Stomach (tissue), 9 donors: ENCODE results near the gene GPR34. TPM values are rescaled to one million over a fixed set of nuclear protein-coding genes. Genes with fewer than 3 reads are reported as not detected.
"Not testable (repeated sequence)": the region's sequence is repeated elsewhere in the genome, so short reads cannot be mapped to it uniquely, and the experiment has no call there.

ENCODE experiments used
- DNase-seq, 2 donors: peaks; one replicate each; pipeline versions ENCODE4 v3.0.0 to v3.0.0-alpha.2; 2013 to 2019
- H3K27ac ChIP-seq, 5 donors: fragments of 200-600 bp in 4 of 5; sonication (generic) in 4 of 5; one replicate each; pipeline ENCODE4 v1.5.1; 2013 to 2019; ENCODE audit warnings: mild to moderate bottlenecking in 1 of 5, moderate library complexity in 1 of 5
- H3K27me3 ChIP-seq, 3 donors: fragments of 200-600 bp; sonication (generic); one replicate each; pipeline ENCODE4 v1.5.1; 2017 to 2019; ENCODE audit warnings: mixed run types in 1 of 3
- H3K36me3 ChIP-seq, 4 donors: fragments of 200-600 bp; sonication (generic); 1 replicate in 3 of 4; 2 replicates in 1 of 4; pipeline ENCODE4 v1.5.1; 2016 to 2019
- H3K4me1 ChIP-seq, 4 donors: fragments of 200-600 bp; sonication (generic); one replicate each; pipeline ENCODE4 v1.5.1; 2016 to 2019
- H3K4me3 ChIP-seq, 4 donors: fragments of 200-600 bp; sonication (generic) in 3 of 4; one replicate each; pipeline ENCODE4 v1.5.1; 2016 to 2019; ENCODE audit warnings: mild to moderate bottlenecking in 1 of 4
- H3K9me3 ChIP-seq, 4 donors: fragments of 200-600 bp; sonication (generic); one replicate each; pipeline ENCODE4 v1.5.1; 2016 to 2019
- EP300 ChIP-seq: sonication (generic); formaldehyde crosslinking; IDR thresholded peaks from one replicate; pipeline ENCODE4 v1.6.1; 2017; ENCODE audit warnings: antibody characterized with exemption
- POLR2A ChIP-seq, 4 donors: fragments of 450-650 bp; IDR thresholded peaks; one replicate each; pipeline ENCODE4 v1.6.1; 2016; ENCODE audit warnings: antibody characterized with exemption in 4 of 4, control low read depth in 2 of 4, mild to moderate bottlenecking in 1 of 4, moderate library complexity in 1 of 4
- POLR2AphosphoS5 ChIP-seq, 3 donors: sonication (generic); formaldehyde crosslinking; IDR thresholded peaks; one replicate each; pipeline ENCODE4 v1.6.1; 2016; ENCODE audit warnings: antibody characterized with exemption in 3 of 3
- WGBS, 5 donors: extraction: QIAGEN DNeasy Blood & Tissue Kit in 3 of 5; methylation state at CpG; one replicate each; pipeline versions ENCODE4 v1.1.5 to v1.1.7; 2013 to 2018; 5-methylcytosine and 5-hydroxymethylcytosine counted together
- intact Hi-C: fragments of 100-400 bp; cut with DNase I; formaldehyde crosslinking; loops from one replicate; pipeline ENCODE4 v1.15.1; 2023; ENCODE audit warnings: low total_unique reads
- polyA plus RNA-seq, 3 donors: library from polyadenylated mRNA; stranded (reverse); fragments of 200-250 nt; gene quantifications; one replicate each; pipeline ENCODE4 v1.2.3, GENCODE V29; 2013
- total RNA-seq, 5 donors: library from RNA; depleted of rRNA; stranded (reverse); fragments of >200 nt; gene quantifications; one replicate each; pipeline versions ENCODE4 v1.1.0 to v1.2.3, GENCODE V29; 2014 to 2016
- TF ChIP-seq, protein P1 (sequence below), 7 experiments: fragments of 450-650 bp in 4 of 7; fragments of 200-600 bp in 3 of 7; sonication (generic) in 3 of 7; IDR thresholded peaks; one replicate each; pipeline ENCODE4 v1.5.1; 2016 to 2019; ENCODE audit warnings: antibody characterized with exemption in 7 of 7, control low read depth in 2 of 7, mild to moderate bottlenecking in 1 of 7
- donor health status: healthy with polysubstance abuse.
- donor health status: Bipolar disorder and iron deficiency.
- donor health status: healthy.

Gene GPR34
- total and polyA plus RNA-seq, 8 donors, result 0.45 to 10.1 (median 6.2) TPM; not detected in 1

GRCh38 chrX:41716222-41716621 is 27.4 kb downstream of the GPR34 start:
- peaks cover 0 to 3% (median 0%) of the 10 kb centered on the region in 3 donors for H3K27me3 ChIP-seq
- H3K27ac ChIP-seq, result no peak overlapping the region
- H3K4me1 ChIP-seq, result peaks cover 0 to 5% (median 0%) of the 10 kb centered on the region in 4 donors
- no peaks in the 10 kb centered on the region for H3K36me3 ChIP-seq
- peaks cover 0 to 32% (median 15%) of the 10 kb centered on the region in 4 donors for H3K9me3 ChIP-seq
- WGBS, 5 donors, result 89 to 98% (median 92%) methylated on average over 5 of the region's 5 CpGs
- TF ChIP-seq, protein P1, sequence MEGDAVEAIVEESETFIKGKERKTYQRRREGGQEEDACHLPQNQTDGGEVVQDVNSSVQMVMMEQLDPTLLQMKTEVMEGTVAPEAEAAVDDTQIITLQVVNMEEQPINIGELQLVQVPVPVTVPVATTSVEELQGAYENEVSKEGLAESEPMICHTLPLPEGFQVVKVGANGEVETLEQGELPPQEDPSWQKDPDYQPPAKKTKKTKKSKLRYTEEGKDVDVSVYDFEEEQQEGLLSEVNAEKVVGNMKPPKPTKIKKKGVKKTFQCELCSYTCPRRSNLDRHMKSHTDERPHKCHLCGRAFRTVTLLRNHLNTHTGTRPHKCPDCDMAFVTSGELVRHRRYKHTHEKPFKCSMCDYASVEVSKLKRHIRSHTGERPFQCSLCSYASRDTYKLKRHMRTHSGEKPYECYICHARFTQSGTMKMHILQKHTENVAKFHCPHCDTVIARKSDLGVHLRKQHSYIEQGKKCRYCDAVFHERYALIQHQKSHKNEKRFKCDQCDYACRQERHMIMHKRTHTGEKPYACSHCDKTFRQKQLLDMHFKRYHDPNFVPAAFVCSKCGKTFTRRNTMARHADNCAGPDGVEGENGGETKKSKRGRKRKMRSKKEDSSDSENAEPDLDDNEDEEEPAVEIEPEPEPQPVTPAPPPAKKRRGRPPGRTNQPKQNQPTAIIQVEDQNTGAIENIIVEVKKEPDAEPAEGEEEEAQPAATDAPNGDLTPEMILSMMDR (IDR thresholded peaks at IDR 0.05), result no peak
- no peak for TF ChIP-seq POLR2AphosphoS5 (IDR thresholded peaks at IDR 0.05)
- TF ChIP-seq EP300, result no peak
- no peak for TF ChIP-seq POLR2A (IDR thresholded peaks at IDR 0.05)
- no peak for DNase-seq
- no peak overlapping the region for H3K4me3 ChIP-seq
- intact Hi-C loops, result no loop called here

DNA sequence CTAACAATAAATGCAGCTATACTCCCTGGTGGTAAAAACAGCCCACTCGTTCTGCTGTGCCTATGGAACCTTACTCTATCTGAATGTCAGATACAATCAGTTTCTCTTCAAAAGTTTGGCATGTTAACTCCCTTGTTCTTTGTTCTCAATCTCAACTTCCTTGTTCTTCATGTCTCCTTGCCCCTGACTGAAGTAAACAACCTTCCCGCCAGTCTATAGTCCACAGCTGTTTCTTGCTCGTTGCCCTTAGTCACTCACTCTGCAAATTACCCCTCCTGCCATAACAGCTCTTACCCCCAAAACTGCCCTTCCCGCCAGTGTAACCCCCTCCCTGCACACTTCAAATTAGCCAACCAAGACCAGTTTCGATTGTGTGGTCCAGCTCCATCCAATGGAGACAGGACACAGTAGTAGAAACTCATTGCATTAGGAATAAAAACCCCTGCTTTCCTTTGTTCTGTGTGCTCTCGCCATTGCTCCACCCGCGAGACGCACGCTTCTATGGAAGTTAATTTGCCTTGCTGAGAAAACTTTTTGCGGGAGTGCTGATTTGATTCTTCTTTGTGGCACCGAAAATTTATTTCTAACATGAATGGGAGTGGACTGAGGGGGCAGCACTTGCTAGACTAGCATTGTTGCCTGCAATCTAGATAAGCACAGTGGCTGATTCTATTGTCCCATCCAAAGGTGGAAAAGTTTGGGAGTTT is 28.1 kb downstream of the GPR34 start:
- no peak overlapping the region for H3K4me3 ChIP-seq
- H3K27me3 ChIP-seq, result peaks cover 0 to 3% (median 0%) of the 10 kb centered on the region in 3 donors
- no peak overlapping the region for H3K27ac ChIP-seq
- DNase-seq, result peak in 1 of 2 donors; percentile 34
- TF ChIP-seq, protein P1 (IDR thresholded peaks at IDR 0.05), result no peak
- TF ChIP-seq POLR2AphosphoS5 (IDR thresholded peaks at IDR 0.05), result peak in 1 of 3 donors; percentile 20
- peaks cover 0 to 5% (median 0%) of the 10 kb centered on the region in 4 donors for H3K4me1 ChIP-seq
- peaks cover 0 to 32% (median 15%) of the 10 kb centered on the region in 4 donors for H3K9me3 ChIP-seq
- intact Hi-C loops, result no loop called here
- WGBS, 5 donors, result 74 to 83% (median 81%) methylated on average over 12 of the region's 12 CpGs
- no peaks in the 10 kb centered on the region for H3K36me3 ChIP-seq

- H3K27ac ChIP-seq, result peak overlapping the region; percentile 50 to 72 (median 60)
- no peak overlapping the region for H3K4me3 ChIP-seq
- TF ChIP-seq POLR2A (IDR thresholded peaks at IDR 0.05) (no peak), EP300 (no peak), POLR2AphosphoS5 (IDR thresholded peaks at IDR 0.05) (no peak)
- TF ChIP-seq, protein P1 (IDR thresholded peaks at IDR 0.05), result no peak
- 76 to 92% (median 83%) methylated on average over 4 of the region's 4 CpGs for WGBS, 5 donors
- DNase-seq, result no peak
- intact Hi-C loops, result no loop called here
- H3K9me3 ChIP-seq, result peaks cover 0 to 32% (median 15%) of the 10 kb centered on the region in 4 donors
- peaks cover 0 to 3% (median 0%) of the 10 kb centered on the region in 3 donors for H3K27me3 ChIP-seq
- peaks cover 0 to 14% (median 0%) of the 10 kb centered on the region in 4 donors for H3K4me1 ChIP-seq
- H3K36me3 ChIP-seq, result no peaks in the 10 kb centered on the region
Observed at GRCh38 chrX:41718481-41719235, 29.9 kb downstream of the GPR34 start.

DNA sequence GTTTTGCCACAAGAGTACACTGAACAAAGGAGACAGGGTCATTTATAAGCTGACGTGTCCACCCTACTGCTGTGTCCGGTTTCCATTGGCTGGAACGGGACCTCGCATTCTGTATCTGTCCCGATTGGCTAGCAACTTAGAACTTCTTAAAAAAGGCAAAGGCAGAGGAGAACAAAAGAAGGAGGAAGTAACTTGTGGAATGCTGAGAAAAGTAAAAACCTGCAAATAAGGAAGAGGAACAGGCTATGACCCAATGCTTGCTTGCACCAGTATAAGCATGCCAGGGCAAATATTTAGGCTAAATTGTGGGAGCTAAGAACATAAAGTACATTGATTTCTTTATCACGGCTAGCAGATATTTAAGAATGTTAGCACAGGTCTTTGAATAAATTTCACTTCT is 30.8 kb downstream of the GPR34 start:
- peak in 1 of 3 donors; percentile 6 for TF ChIP-seq POLR2AphosphoS5 (IDR thresholded peaks at IDR 0.05)
- Histone ChIP-seq H3K4me1 (peaks cover 0 to 15% (median 0%) of the 10 kb centered on the region in 4 donors), H3K9me3 (peaks cover 0 to 32% (median 15%) of the 10 kb centered on the region in 4 donors), H3K27ac (peak overlapping the region in 4 of 5 donors; percentile 59 to 72 (median 66))
- 39 to 76% (median 62%) methylated on average over 6 of the region's 6 CpGs for WGBS, 5 donors
- H3K27me3 ChIP-seq, H3K36me3 ChIP-seq, intact Hi-C loops, H3K4me3 ChIP-seq: not testable (repeated sequence)
- peak in 1 of 2 donors; percentile 37 for DNase-seq
